T-cell (primary cell): ENCODE data around the gene TASP1. TPM values are rescaled to one million over a fixed set of nuclear protein-coding genes. Genes with fewer than 3 reads are reported as not detected.
"Not testable (repeated sequence)": the region's sequence is repeated elsewhere in the genome, so short reads cannot be mapped to it uniquely, and the experiment has no call there.

Experiments used
- ATAC-seq, 4 experiments: fragments of 200-7000 bp in 3 of 4; fragments of 150-1000 bp in 1 of 4; cut with Tn5 transposase; replicated peaks in 1 of 4; 1 replicate in 3 of 4; 2 replicates in 1 of 4; pipeline ENCODE4 v1.10.0; 2021; ENCODE audit warnings: moderate library complexity in 3 of 4, mild to moderate bottlenecking in 2 of 4, moderate number of reproducible peaks in 1 of 4
- CTCF ChIA-PET, 2 donors: fragments of 300-600 bp; sonication (Branson Sonifier 250); formaldehyde crosslinking; loops; one replicate each; lab custom pipeline; 2022; ENCODE audit warnings: antibody characterized with exemption in 2 of 2; lab: Charles Lee
- POLR2A ChIA-PET, 2 donors: fragments of 300-600 bp; sonication (Branson Sonifier 250); formaldehyde crosslinking; loops; one replicate each; lab custom pipeline; 2022; ENCODE audit warnings: antibody characterized with exemption in 2 of 2; lab: Charles Lee
- DNase-seq, 35 experiments: peaks; one replicate each; pipeline versions ENCODE4 v3.0.0 to v3.0.0-alpha.2; 2013 to 2023
- H3K27ac ChIP-seq: one replicate; pipeline ENCODE4 v1.5.1; 2013; ENCODE audit warnings: low read length
- H3K27me3 ChIP-seq, 2 experiments: replicated peaks in 1 of 2; 1 replicate in 1 of 2; 2 replicates in 1 of 2; pipeline versions ENCODE4 v1.6.1 to v1.7.0; 2013; ENCODE audit warnings: low read length in 1 of 2, mixed read lengths in 1 of 2; ENCODE audit not compliant: control insufficient read depth in 2 of 2, insufficient read depth in 2 of 2; ENCODE audit errors: extremely low read depth in 1 of 2
- H3K36me3 ChIP-seq, 2 donors: 1 replicate in 1 of 2; 2 replicates in 1 of 2; pipeline versions ENCODE4 v1.6.1 to v1.7.0; 2013; ENCODE audit warnings: low read length in 1 of 2; ENCODE audit not compliant: control insufficient read depth in 2 of 2, insufficient read depth in 1 of 2; ENCODE audit errors: extremely low read depth in 1 of 2
- H3K4me1 ChIP-seq, 2 experiments: 1 replicate in 1 of 2; 2 replicates in 1 of 2; pipeline versions ENCODE4 v1.6.1 to v1.7.0; 2013; ENCODE audit warnings: low read length in 2 of 2, mixed read lengths in 1 of 2; ENCODE audit not compliant: insufficient read depth in 2 of 2, control insufficient read depth in 1 of 2; ENCODE audit errors: extremely low read depth in 1 of 2
- H3K4me3 ChIP-seq, 2 donors: 1 replicate in 1 of 2; 2 replicates in 1 of 2; pipeline versions ENCODE4 v1.5.1 to v1.7.0; 2013; ENCODE audit warnings: mild to moderate bottlenecking in 2 of 2, low read length in 1 of 2, moderate library complexity in 1 of 2; ENCODE audit not compliant: control insufficient read depth in 1 of 2; ENCODE audit errors: extremely low read depth in 1 of 2
- H3K9me3 ChIP-seq: 2 replicates; pipeline ENCODE4 v1.7.0; 2013
- H3K27ac Mint-ChIP-seq, 2 donors: one replicate each; pipeline ENCODE4 v1.8.0; 2020 to 2021; ENCODE audit warnings: mild to moderate bottlenecking in 2 of 2, mixed read lengths in 2 of 2
- H3K27me3 Mint-ChIP-seq, 2 donors: one replicate each; pipeline ENCODE4 v1.8.0; 2021 to 2022; ENCODE audit warnings: mixed read lengths in 2 of 2
- H3K36me3 Mint-ChIP-seq: one replicate; pipeline ENCODE4 v1.8.0; 2021; ENCODE audit warnings: mixed read lengths
- H3K4me1 Mint-ChIP-seq, 3 donors: one replicate each; pipeline ENCODE4 v1.8.0; 2020 to 2022; ENCODE audit warnings: mixed read lengths in 3 of 3, mild to moderate bottlenecking in 1 of 3
- H3K4me3 Mint-ChIP-seq, 3 donors: one replicate each; pipeline ENCODE4 v1.8.0; 2020 to 2022; ENCODE audit warnings: mild to moderate bottlenecking in 3 of 3, mixed read lengths in 3 of 3, moderate library complexity in 3 of 3
- H3K9me3 Mint-ChIP-seq, 3 donors: one replicate each; pipeline ENCODE4 v1.8.0; 2020 to 2022; ENCODE audit warnings: mixed read lengths in 3 of 3
- WGBS: methylation state at CpG from one replicate; pipeline ENCODE4 v1.1.5; 2013; ENCODE audit warnings: missing lambda C conversion rate; ENCODE audit not compliant: insufficient coverage; 5-methylcytosine and 5-hydroxymethylcytosine counted together
- total RNA-seq, 35 experiments: library from RNA in 6 of 35; stranded (reverse) in 6 of 35; fragments of 120-200 nt in 1 of 35; gene quantifications; one replicate each; pipeline versions ENCODE4 v1.2.1 to v1.2.4 and lab custom pipeline; 2013 to 2026

The TASP1 gene
- total RNA-seq, 5 donors from 2014 or later (not counting 1 experiment from before 2014, with no cell fraction given), result 11.2 to 19.4 (median 13.8) TPM

DNA sequence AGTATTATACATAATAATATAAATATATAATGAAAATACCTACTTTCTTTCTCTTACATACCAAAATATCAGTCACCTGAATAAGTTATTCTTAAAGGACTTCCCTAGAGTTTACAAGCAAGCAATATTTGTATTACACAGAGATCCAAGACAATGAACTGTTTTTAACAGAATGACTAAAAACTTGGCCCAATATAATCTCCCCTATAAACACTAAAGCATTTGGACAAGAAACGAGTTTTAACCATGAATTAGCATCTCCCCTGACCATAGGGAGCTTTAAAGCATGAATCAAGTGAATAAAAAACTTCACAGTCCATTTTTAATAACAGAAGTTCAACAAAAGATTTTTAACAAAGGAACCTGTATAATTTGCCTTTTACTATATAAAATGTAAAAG is 20.3 kb downstream of the TASP1 start:
- H3K27ac ChIP-seq, H3K4me3 Mint-ChIP-seq, H3K27ac Mint-ChIP-seq, POLR2A ChIA-PET, H3K9me3 ChIP-seq, CTCF ChIA-PET, H3K36me3 ChIP-seq, H3K9me3 Mint-ChIP-seq, H3K4me1 ChIP-seq, H3K4me1 Mint-ChIP-seq, H3K27me3 Mint-ChIP-seq, H3K27me3 ChIP-seq, ATAC-seq, DNase-seq, H3K4me3 ChIP-seq: not testable (repeated sequence)
- peaks cover 51% of the 10 kb centered on the region for H3K36me3 Mint-ChIP-seq
- WGBS, result no CpG with 5 or more reads among the region's 1 CpG

DNA sequence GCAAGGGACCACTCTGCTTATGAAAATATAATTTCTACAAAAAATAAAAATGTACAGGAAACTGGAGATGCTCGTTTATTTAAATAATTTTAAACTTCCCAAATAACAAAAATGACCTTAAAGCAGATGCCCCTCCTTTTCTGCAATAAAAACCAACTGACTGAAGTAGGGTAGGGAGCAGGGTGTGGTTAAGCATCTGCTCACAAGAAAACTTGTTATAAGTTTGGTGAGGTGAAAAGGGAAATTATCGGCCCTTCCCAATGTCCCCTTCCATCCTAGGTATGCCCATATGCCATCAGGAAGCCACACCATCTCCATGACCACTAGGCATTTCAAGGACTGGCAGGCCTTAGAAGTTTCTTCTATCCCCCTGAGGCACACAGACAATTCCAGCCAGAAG is 21.1 kb downstream of the TASP1 start:
- DNase-seq, H3K4me1 Mint-ChIP-seq: not testable (repeated sequence)

DNA sequence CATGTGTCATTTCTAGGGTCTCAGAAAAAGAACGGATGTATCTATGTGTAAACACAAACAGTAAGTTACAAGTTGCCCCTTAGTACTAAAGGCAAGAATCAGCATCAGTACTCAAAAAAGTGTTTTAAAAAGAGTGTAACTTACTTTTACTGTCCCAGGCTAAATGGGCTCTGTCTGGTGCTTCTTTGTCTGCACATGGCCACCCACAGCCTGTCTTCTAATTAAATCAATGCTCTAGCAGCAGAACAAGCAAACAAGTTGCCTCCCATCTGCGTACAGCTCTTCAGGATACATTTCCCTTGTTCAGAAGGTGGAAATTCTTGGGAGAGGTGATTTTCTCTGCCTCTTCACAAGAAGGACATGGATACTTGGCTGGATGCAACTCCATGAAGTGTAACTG is 22.0 kb downstream of the TASP1 start:
- ATAC-seq, H3K27ac Mint-ChIP-seq, H3K9me3 ChIP-seq, H3K4me1 Mint-ChIP-seq, H3K4me1 ChIP-seq, H3K27me3 ChIP-seq, CTCF ChIA-PET, POLR2A ChIA-PET, H3K36me3 ChIP-seq, H3K9me3 Mint-ChIP-seq, H3K4me3 Mint-ChIP-seq, H3K4me3 ChIP-seq, H3K27me3 Mint-ChIP-seq, H3K27ac ChIP-seq, DNase-seq: not testable (repeated sequence)
- H3K36me3 Mint-ChIP-seq, result peaks cover 35% of the 10 kb centered on the region
- no CpG with 5 or more reads among the region's 2 CpGs for WGBS

More for the DNA sequence above, 21.1 kb downstream of the TASP1 start:
- H3K4me3 ChIP-seq, H3K27me3 Mint-ChIP-seq, POLR2A ChIA-PET, ATAC-seq, H3K27me3 ChIP-seq, H3K9me3 ChIP-seq, H3K27ac ChIP-seq, H3K36me3 ChIP-seq, H3K9me3 Mint-ChIP-seq, H3K27ac Mint-ChIP-seq, H3K4me1 ChIP-seq, H3K4me3 Mint-ChIP-seq, CTCF ChIA-PET: not testable (repeated sequence)
- H3K36me3 Mint-ChIP-seq, result peaks cover 44% of the 10 kb centered on the region
- no CpG with 5 or more reads among the region's 2 CpGs for WGBS

DNA sequence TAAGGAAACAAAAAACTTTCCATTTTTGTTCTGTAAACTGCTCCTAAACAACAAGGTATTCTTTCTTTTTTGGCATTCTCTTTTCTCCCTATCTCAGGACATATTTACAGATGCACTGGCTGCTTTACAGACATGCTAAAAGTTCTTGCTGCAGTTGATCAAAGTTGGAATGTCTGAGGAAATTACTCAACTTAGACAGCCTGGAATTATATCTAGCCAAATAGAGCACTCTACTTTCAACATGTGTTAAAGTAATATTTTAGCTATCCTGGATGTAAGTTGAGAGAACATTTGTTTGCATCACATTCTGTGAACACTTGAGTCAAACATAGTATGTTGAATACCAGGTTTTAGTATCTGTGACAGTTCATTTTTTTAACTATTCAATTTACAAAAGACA is 24.8 kb downstream of the TASP1 start:
- no peak for DNase-seq
- no peaks in the 10 kb centered on the region for H3K4me1 ChIP-seq
- H3K27me3 ChIP-seq, result no peaks in the 10 kb centered on the region
- no peak overlapping the region for H3K4me3 ChIP-seq
- H3K4me3 Mint-ChIP-seq, result no peak overlapping the region
- ATAC-seq, result no peak
- POLR2A ChIA-PET, result no interaction called here
- no peak overlapping the region for H3K27ac Mint-ChIP-seq
- H3K27me3 Mint-ChIP-seq, result no peaks in the 10 kb centered on the region
- H3K9me3 Mint-ChIP-seq, result no peaks in the 10 kb centered on the region
- no peaks in the 10 kb centered on the region for H3K36me3 ChIP-seq
- CTCF ChIA-PET, result no interaction called here
- no peaks in the 10 kb centered on the region for H3K9me3 ChIP-seq
- peaks cover 40% of the 10 kb centered on the region for H3K36me3 Mint-ChIP-seq
- H3K27ac ChIP-seq, result no peak overlapping the region
- H3K4me1 Mint-ChIP-seq, result peaks cover 0 to 2% (median 1%) of the 10 kb centered on the region in 3 donors

DNA sequence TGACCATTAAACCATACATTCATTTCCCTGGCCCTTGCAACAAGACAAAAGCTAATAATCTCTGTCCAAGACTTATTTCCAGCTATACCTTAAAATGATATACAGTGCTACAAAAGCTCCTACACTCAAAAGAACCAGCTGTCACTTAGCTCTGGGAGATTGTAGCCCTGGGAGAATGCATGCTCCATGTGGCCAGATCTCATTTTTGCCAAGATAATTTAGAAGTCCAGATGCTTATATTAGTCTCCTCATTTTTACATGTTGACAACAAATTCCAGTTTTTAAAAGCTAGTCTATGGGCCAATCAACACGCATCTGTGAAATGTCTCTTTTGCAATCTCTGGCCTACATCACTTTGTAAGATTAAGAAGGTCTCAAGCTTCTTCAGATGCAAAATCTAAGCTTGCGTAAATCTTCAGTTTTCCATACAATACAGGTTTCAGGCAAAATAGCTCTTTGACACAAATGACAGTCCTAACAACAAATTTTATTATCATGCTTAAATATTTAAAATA is 27.1 kb downstream of the TASP1 start:
- Mint-ChIP-seq H3K9me3 (no peaks in the 10 kb centered on the region), H3K4me1 (peaks cover 0 to 2% (median 1%) of the 10 kb centered on the region in 3 donors), H3K36me3 (peaks cover 36% of the 10 kb centered on the region), H3K27ac (no peak overlapping the region), H3K4me3 (no peak overlapping the region), H3K27me3 (no peaks in the 10 kb centered on the region)
- ChIA-PET POLR2A (no interaction called here), CTCF (interaction anchor here in 1 of 2 donors (1.2 to 1.6 kb wide), 2 partner anchors 159 to 208 kb away, joined by 5 to 6 read pairs; no protein-coding TSS in a partner anchor)
- H3K4me3 ChIP-seq, result no peak overlapping the region
- no peak for DNase-seq
- 90% methylated on average over 1 of the region's 2 CpGs for WGBS
- no peak for ATAC-seq
- H3K36me3 ChIP-seq, result no peaks in the 10 kb centered on the region
- H3K9me3 ChIP-seq, result no peaks in the 10 kb centered on the region
- H3K27ac ChIP-seq, result no peak overlapping the region
- H3K4me1 ChIP-seq, result no peaks in the 10 kb centered on the region
- H3K27me3 ChIP-seq, result no peaks in the 10 kb centered on the region

DNA sequence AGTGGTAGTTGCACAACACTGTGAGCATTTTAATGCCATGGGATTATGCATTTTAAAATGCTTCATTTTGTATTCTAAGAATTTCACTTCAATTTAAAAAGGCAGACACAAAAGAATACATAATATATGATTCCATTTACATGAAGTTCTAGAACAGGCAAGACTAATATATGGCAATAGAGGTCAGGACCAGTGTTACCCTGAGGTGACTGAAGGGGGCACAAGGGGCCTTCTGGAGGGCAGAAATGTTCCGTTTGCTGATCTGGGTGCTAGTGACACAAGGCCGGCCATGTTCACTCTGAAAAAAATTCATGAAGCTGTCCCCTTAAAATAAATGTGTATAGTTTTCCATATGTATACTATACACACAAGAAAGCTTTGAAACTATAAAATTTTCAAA is 28.5 kb downstream of the TASP1 start:
- H3K9me3 ChIP-seq, result no peaks in the 10 kb centered on the region
- H3K36me3 Mint-ChIP-seq, result peaks cover 34% of the 10 kb centered on the region
- no peaks in the 10 kb centered on the region for H3K27me3 Mint-ChIP-seq
- DNase-seq (peak in 1 of 35 experiments; percentile 19), ATAC-seq (no peak)
- no peaks in the 10 kb centered on the region for H3K9me3 Mint-ChIP-seq
- H3K27ac Mint-ChIP-seq, result no peak overlapping the region
- no peak overlapping the region for H3K4me3 Mint-ChIP-seq
- peaks cover 0 to 1% (median 0%) of the 10 kb centered on the region in 3 donors for H3K4me1 Mint-ChIP-seq
- H3K4me1 ChIP-seq, result no peaks in the 10 kb centered on the region
- H3K27ac ChIP-seq, result no peak overlapping the region
- ChIA-PET CTCF (interaction anchor here in 1 of 2 donors (0.8 to 1.6 kb wide), 3 partner anchors 161 to 675 kb away, joined by 4 to 6 read pairs (median 5); no protein-coding TSS in a partner anchor), POLR2A (no interaction called here)
- H3K36me3 ChIP-seq, result no peaks in the 10 kb centered on the region
- no peak overlapping the region for H3K4me3 ChIP-seq
- WGBS, result no CpG with 5 or more reads among the region's 2 CpGs
- no peaks in the 10 kb centered on the region for H3K27me3 ChIP-seq

DNA sequence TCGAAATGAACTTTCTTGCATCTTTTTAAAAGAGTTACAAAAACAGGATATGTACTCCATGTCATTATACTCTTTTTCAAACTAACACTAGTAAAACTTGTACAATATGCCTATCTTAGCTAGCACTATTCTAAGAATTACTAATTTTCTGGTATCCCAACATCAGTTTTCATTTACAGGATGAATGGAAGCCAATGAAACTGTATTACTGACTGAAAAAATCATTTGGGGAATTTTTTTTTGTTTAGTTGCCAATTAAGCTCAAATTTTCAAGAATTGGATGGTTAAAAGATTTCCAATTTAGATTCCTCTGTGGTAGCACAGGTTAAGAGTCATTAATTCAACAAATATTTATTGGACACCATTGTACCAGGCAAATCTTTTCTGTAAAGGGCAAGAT is 30.7 kb downstream of the TASP1 start:
- ChIA-PET POLR2A (interaction anchor here in 1 of 2 donors (0.6 kb wide), 1 partner anchor 47 kb away, joined by 4 read pairs; no protein-coding TSS in a partner anchor), CTCF (no interaction called here)

More for the DNA sequence above, 30.7 kb downstream of the TASP1 start:
- Histone ChIP-seq H3K27ac (no peak overlapping the region), H3K9me3 (no peaks in the 10 kb centered on the region), H3K36me3 (no peaks in the 10 kb centered on the region), H3K27me3 (no peaks in the 10 kb centered on the region), H3K4me1 (no peaks in the 10 kb centered on the region), H3K4me3 (no peak overlapping the region)
- no CpG with 5 or more reads among the region's 1 CpG for WGBS
- no peaks in the 10 kb centered on the region for H3K27me3 Mint-ChIP-seq
- no peaks in the 10 kb centered on the region for H3K9me3 Mint-ChIP-seq
- no peaks in the 10 kb centered on the region for H3K4me1 Mint-ChIP-seq
- no peak overlapping the region for H3K27ac Mint-ChIP-seq
- peaks cover 45% of the 10 kb centered on the region for H3K36me3 Mint-ChIP-seq
- DNase-seq, result no peak
- H3K4me3 Mint-ChIP-seq, result no peak overlapping the region
- no peak for ATAC-seq
